ENCODE results near the gene PCTP. TPM values are rescaled to one million over a fixed set of nuclear protein-coding genes. Genes with fewer than 3 reads are reported as not detected.

The PCTP gene
- total RNA-seq, 1 experiment from 2014 or later, result 17.1 TPM

DNA sequence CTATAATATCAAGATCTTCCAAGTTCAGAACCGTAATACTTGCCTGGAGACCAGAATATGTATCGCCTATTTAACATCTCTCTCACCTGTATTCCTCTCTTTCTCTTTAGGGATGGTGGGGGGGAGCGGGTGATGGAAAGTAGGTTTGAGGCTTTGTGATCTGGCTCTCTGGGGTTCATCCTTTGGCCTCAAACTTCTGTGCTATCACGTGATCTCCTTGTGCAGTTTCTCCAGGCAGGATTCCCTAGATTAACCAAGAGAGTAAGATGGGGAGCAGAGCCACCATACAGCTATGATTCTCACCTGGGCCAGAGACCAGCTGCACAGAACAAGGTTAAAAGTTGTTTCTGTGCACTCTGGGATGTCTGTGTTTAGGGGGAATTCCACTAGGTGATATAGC, 33.4 kb upstream of the PCTP start:
- H3K9ac ChIP-seq (ENCODE audit: extremely low read depth, insufficient read length, low read length), result no peak overlapping the region
- no peak overlapping the region for H2AK5ac ChIP-seq (ENCODE audit: insufficient read length, low read length)
- no peaks in the 10 kb centered on the region for H3K4me1 ChIP-seq (ENCODE audit: insufficient read depth, low read length)
- no peak overlapping the region for H3T11ph ChIP-seq (ENCODE audit: low read length)
- no peak overlapping the region for H3K4me2 ChIP-seq (ENCODE audit: insufficient read depth, insufficient read length, low read length)
- TF ChIP-seq, protein P1, sequence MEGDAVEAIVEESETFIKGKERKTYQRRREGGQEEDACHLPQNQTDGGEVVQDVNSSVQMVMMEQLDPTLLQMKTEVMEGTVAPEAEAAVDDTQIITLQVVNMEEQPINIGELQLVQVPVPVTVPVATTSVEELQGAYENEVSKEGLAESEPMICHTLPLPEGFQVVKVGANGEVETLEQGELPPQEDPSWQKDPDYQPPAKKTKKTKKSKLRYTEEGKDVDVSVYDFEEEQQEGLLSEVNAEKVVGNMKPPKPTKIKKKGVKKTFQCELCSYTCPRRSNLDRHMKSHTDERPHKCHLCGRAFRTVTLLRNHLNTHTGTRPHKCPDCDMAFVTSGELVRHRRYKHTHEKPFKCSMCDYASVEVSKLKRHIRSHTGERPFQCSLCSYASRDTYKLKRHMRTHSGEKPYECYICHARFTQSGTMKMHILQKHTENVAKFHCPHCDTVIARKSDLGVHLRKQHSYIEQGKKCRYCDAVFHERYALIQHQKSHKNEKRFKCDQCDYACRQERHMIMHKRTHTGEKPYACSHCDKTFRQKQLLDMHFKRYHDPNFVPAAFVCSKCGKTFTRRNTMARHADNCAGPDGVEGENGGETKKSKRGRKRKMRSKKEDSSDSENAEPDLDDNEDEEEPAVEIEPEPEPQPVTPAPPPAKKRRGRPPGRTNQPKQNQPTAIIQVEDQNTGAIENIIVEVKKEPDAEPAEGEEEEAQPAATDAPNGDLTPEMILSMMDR (conservative IDR thresholded peaks at IDR 0.05), result no peak
- no peak for DNase-seq
- Mint-ChIP-seq H3K27me3 (ENCODE audit: low read depth) (peaks cover 2% of the 10 kb centered on the region; the same call in 1 of the 2 replicates), H3K27ac (no peak overlapping the region; a peak in 1 of 7 replicates), H3K36me3 (ENCODE audit: insufficient read depth in 1 of 3, low read depth in 3 of 3) (no peaks in the 10 kb centered on the region), H3K4me1 (peaks cover 12 to 14% of the 10 kb centered on the region in 2 experiments), H3K9me3 (no peaks in the 10 kb centered on the region; a peak in 1 of 5 replicates), H3K4me3 (no peak overlapping the region)
- H3K23ac ChIP-seq (ENCODE audit: insufficient read length, low read depth, low read length), result no peak overlapping the region
- no peak overlapping the region for H4K5ac ChIP-seq (ENCODE audit: insufficient read length, low read depth, low read length)
- no peak overlapping the region for H4K8ac ChIP-seq (replicated peaks; ENCODE audit: insufficient read length, low read depth, low read length)
- H3K27me3 ChIP-seq (ENCODE audit: insufficient read depth, low read length), result no peaks in the 10 kb centered on the region
- H3K4ac ChIP-seq (ENCODE audit: low read depth, low read length), result no peak overlapping the region
- H2BK12ac ChIP-seq (ENCODE audit: insufficient read length, low read depth, low read length), result no peak overlapping the region
- no peak overlapping the region for H3K27ac ChIP-seq (ENCODE audit: insufficient read length, low read depth, low read length)
- H2BK20ac ChIP-seq (ENCODE audit: low read depth, low read length, poor library complexity, severe bottlenecking), result no peak overlapping the region
- H3K9me3 ChIP-seq (ENCODE audit: control insufficient read depth, low read depth, low read length), result no peaks in the 10 kb centered on the region
- no peaks in the 10 kb centered on the region for H4K20me1 ChIP-seq (ENCODE audit: control insufficient read depth, insufficient read depth, insufficient read length)
- H4K91ac ChIP-seq (ENCODE audit: insufficient read length, low read depth, low read length), result no peak overlapping the region
- H3K18ac ChIP-seq (ENCODE audit: insufficient read length, low read depth, low read length), result no peak overlapping the region
- no peak overlapping the region for H2AFZ ChIP-seq (ENCODE audit: low read length)
- no peak overlapping the region for H2BK15ac ChIP-seq (ENCODE audit: low read depth, low read length)
- no peaks in the 10 kb centered on the region for H3K23me2 ChIP-seq (ENCODE audit: insufficient read length, low read depth, low read length, poor library complexity, severe bottlenecking)
- H3K14ac ChIP-seq (ENCODE audit: insufficient read depth, low read length), result no peak overlapping the region
- H3K79me1 ChIP-seq (ENCODE audit: insufficient read depth, low read depth, low read length, poor library complexity, severe bottlenecking), result no peaks in the 10 kb centered on the region
- H3K56ac ChIP-seq (ENCODE audit: insufficient read length, low read depth, low read length), result no peak overlapping the region
- no peak overlapping the region for H2BK120ac ChIP-seq (ENCODE audit: low read depth, low read length, poor library complexity, severe bottlenecking)
- no CpG with 5 or more reads among the region's 4 CpGs for WGBS (ENCODE audit: extremely low coverage, insufficient read length, low lambda C conversion rate)
- no peaks in the 10 kb centered on the region for H3K79me2 ChIP-seq (ENCODE audit: insufficient read depth, low read length)
- H2BK5ac ChIP-seq (ENCODE audit: insufficient read length, low read length), result no peak overlapping the region
